Femur (tissue), 1 donor: ENCODE data around the gene ITGB3.
A peak's percentile ranks its signal among the peaks of the same experiment; 100 is the strongest.

Experiments
- DNase-seq: peaks from one replicate; pipeline ENCODE4 v3.0.0-alpha.2; 2017

ITGB3 gene

GRCh38 chr17:47278561-47278960 is 24.9 kb downstream of the ITGB3 start:
- DNase-seq: no peak

- peak; percentile 64 for DNase-seq
Measured at GRCh38 chr17:47279062-47279801, 25.6 kb downstream of the ITGB3 start.

DNA sequence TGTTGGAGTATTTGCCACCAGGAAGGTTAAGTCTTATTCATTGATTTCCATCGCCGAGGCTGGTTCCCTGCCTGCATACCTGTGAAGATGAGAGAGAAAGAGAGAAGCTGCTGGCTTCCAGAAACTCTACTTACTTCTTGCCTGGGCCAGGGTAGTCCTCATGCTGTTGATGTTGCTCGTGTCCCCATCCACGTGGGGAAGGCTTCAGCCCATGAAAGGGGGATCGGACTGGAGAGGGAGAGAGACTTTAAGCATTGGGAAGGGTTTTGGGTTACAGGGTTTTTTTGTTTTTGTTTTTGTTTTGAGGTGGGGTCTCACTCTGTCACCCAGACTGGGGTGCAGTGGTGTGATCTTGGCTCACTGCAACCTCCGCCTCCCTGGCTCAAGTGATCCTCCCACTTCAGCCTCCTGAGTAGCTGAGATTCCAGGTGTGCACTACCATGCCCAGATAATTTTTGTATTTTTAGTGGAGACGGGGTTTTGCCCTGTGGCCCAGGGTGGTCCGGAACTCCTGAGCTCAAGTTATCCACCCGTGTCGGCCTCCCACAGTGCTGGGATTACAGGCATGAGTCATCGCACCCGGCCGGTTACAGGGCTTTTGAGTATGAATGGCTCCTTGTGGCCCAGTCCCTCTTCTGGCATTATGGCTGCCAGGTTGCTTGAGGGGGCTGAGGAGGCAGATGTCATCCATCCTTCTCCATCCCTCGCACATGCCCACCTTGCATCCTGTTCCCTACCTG is 26.6 kb downstream of the ITGB3 start:
- DNase-seq: no peak

DNA sequence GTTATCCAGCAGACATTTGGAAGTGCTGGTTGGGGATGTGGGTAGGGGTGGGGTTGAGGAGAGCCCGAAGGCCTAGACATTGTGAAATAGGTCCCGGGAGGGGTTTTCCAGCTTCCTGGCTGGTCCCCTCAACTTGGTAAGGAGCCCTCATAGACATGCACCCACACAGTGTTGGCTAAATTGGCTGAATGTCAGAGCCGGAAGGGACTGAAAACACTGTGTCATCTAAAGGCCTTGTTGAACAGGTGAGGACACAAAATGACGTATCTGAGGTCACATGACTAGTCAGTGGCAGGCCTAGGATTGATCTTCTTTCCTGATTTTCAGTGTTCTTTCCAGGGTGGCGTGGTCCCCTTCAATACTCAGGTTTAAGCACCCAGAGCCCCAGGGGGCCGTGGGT is 27.6 kb downstream of the ITGB3 start:
- DNase-seq: no peak

DNA sequence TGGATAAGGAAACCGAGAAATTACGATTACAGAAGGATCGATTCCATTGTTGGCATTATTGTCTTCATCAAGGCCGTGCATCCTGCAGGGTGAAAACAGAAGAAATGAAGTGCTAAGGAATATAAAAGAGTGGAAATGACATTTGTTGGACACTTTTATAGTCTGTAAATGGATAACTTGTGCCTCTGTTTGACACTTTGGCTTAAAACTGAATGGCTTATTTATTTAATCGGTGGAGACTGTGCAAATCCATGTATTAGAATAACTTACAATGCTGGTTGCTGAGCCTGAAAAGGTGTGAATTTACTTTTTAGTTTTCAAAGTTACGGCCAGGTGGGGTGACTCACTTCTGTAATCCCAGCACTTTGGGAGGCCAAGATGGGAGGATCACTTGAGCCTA is 31.4 kb downstream of the ITGB3 start:
- DNase-seq: no peak

DNA sequence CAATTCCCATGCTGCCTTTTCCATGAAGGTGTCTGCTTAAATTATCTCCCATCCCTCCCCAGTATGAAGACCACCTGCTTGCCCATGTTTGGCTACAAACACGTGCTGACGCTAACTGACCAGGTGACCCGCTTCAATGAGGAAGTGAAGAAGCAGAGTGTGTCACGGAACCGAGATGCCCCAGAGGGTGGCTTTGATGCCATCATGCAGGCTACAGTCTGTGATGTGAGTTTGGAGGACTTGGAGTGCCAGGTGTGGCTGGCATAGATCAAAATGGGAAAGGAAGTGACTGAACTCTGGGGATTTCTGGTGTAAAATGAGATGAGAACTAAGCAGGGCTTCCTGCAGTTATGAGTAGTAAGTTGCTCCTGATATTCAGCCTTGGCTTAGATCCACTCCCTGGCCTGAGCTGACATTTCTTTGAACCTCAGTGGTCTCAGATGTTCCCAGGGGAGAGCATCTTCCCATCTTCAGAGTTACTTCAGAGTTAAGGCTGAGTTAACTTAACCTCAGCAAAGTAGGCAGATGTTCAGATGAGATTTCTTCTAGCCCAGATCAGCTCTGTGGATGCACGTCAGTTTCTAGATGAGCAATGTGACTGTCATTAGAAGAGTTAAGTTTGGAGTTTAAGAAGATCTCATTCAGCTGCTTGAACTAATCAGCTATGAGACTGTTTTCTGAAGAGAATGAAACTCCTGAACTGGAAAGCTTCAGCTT is 32.7 kb downstream of the ITGB3 start:
- no peak for DNase-seq

- DNase-seq: no peak
Measured at GRCh38 chr17:47287068-47287467, 33.4 kb downstream of the ITGB3 start.

- no peak for DNase-seq
Measured at GRCh38 chr17:47287639-47288038, 34.0 kb downstream of the ITGB3 start.

DNA sequence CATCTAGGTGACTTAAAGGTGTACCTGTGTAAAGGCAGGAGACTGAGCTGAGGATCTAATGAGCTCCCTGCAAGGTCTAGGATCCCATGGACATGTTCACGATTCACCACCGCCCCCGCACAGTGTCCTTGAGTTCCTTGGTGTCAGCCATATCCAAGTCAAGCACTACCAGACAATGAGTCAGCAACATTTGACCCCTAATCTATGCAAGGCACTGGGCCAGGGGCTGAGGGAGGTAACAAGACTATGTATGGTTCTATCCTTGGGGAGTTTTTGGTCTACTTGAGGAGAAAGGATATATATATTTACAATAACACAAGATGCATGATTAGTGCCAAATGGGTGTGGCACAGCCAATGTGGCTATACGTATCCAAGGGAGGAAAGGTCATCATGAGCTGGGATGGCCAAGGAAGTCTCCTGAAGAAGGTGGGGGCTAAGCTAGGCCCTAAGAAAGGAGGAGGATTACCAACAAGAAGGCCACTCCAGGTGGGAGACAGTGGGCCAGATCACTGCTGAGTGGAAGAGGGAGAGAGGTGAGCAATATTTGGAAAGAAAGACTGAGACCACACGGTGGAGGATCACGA is 35.0 kb downstream of the ITGB3 start:
- DNase-seq: no peak

DNA sequence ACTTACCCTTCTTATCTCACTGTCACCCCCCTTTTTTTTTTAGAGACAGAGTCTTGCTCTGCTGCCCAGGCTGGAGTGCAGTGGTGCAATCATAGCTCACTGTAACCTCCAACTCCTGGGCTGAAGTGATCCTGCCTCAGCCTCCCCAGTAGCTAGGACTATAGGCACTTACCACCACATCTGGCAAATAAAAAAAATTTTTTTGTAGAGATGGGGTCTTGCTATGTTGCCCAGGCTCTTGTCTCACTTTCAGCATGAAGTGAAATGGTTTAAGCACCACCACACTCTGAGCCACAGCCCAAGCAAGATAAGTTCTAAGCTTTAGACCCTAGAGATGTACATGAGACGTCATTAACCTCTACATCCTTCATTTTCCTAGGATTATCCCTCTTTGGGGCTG is 35.7 kb downstream of the ITGB3 start:
- DNase-seq: no peak

- DNase-seq: no peak
Measured at GRCh38 chr17:47290870-47291241, 37.2 kb downstream of the ITGB3 start.

DNA sequence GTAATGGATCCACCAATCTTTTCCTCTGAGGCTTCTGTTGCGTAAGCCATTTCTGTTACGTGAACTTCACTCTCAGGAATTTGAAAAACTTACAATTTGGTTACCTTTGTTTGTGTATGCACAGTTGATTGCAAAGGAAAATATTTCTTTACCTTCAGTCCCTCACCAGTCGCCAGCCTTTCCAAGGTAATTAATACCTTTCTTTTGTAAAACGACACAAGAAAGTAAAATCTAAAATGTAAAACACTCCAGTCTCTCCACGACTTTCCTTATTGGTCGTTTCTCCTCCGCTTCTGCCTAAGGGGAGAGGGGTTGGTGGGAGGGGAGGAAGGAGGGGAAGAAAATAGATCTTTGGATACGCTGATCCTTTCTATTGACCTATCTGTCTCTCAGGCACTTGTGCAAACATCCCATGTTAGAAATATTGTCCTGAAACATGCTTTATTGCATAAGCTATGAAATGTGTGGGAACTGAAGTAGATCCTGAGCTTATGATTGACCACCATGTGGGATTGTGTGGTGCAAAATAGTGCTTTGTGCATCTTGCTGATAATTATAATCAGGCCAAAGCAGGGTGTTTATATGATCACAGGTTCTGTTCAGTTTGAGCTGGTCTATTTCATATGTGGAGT is 37.7 kb downstream of the ITGB3 start:
- DNase-seq: no peak

GRCh38 chr17:47292206-47292605 is 38.6 kb downstream of the ITGB3 start:
- no peak for DNase-seq

DNA sequence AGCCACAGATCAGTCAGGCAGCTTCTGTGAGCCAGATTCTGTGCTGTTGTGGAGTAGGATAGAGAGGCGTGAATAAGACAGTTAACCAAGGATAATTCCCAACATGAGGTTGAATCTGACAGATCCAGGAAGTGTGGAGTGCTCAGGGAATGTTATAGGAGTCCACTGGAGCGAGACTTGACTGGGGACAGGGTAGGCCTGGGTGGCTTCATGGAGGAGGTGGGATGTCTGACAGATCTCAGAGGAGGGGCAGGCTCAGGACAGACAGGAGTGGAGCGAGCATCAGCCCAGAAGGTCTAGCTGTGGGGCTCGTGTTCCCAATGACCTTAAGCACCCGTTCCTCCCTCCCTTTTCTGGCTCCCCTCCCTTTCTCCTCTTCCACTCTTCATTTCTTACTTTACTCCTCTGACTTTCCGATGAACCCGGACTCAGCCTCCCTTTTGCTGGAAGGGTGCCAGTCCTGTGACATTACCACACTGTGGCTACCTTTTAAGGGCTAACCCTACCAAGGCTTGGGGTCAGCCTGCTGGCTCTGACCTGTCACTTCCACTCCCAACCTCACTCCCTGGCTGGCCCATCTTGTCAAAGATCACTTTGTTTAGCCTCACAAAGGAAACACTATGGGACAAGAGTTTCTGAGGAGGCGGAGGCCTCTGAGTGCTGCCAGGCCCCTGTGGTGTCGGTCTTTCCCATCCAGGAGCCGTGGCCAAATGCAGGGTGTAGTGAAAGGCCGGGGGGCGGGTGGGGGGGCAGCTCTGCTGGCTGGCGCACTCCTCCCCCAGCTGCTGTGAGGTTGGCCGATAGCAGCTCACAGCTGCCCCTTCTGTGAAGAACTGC is 41.6 kb downstream of the ITGB3 start:
- peak; percentile 76 for DNase-seq

- DNase-seq: no peak
Measured at GRCh38 chr17:47295874-47296255, 42.2 kb downstream of the ITGB3 start.

DNA sequence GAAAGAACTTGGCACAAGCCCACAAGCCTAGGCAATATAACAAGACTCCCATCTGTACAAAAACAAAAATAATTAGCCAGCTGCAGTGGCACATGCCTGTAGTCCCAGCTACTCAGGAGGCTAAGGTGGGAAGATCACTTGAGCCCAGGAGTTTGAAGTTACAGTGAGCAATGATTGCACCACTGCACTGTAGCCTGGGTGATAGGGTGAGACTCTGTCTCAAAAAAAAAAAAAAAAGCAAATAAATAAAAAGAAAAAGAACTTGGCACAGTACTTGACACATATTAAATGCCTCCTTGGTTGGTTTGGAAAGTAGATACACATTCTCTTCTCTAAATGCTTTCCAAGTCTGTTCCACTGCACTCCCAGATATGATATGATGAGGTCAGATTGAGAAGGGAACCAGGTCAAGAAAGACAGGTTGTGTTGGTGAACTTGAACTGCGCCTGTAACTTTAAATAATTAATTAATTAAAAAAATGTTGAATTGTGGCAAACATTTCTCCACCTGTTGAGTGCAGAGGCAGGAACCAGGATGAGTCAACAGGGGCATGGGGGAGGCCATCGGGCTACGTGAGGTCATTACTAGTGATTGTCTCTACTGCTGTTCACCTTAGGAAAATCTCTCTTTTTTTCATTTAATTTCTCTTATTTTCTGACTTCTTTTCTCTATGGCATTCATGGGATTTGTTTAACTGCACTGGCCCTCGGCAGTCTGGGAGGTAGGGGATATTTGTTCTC is 44.2 kb downstream of the ITGB3 start:
- no peak for DNase-seq

GRCh38 chr17:47298712-47299111 is 45.1 kb downstream of the ITGB3 start:
- no peak for DNase-seq

DNA sequence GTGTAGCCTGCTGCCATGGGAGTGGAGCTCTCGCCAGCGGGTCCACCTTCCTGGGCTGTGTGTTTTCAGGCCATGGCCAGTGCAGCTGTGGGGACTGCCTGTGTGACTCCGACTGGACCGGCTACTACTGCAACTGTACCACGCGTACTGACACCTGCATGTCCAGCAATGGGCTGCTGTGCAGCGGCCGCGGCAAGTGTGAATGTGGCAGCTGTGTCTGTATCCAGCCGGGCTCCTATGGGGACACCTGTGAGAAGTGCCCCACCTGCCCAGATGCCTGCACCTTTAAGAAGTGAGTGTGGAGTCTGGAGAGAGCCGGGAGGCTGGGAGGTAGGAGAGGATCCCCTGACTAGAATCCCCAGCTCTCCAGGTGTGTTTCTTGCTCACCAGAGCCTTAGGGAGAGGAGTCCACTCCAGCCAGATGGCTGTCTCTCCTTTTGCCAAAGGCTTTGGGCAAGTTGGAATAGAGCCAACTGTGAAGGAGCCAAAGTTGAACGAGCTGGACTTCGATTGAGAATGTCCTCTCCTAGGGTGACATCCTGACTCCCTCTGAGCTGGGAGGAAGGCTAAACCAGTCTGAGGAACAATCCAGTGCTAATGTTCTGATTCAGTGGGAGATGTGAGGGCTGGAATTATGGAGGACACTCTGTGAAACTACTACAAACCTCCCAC is 45.7 kb downstream of the ITGB3 start:
- DNase-seq: no peak

- no peak for DNase-seq
Measured at GRCh38 chr17:47300718-47301117, 47.1 kb downstream of the ITGB3 start.

DNA sequence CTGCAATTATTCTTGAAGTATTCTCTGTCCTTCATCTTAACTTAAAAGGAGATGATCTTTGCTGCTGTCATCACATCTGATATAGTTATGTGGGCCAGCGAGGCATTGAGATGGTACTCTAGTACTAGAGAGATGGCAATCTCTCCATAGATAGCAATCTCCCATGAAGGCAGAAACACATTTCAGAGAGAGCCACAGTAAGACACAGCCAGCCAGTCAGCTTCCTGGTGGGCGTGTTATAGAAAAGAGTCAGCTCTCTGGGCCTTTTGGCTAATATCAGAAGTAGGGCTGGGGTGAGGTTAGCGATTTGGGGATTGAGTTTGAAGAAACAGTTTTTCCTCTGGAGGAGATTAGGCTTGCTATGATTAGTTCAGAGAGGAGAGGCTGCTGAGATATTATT is 47.5 kb downstream of the ITGB3 start:
- no peak for DNase-seq

- no peak for DNase-seq
Measured at GRCh38 chr17:47301831-47302230, 48.2 kb downstream of the ITGB3 start.
